Activated naive CD8-positive, alpha-beta T cell treated with anti-CD3 and anti-CD28 coated beads for 36 hours (primary cell): Measurements from ENCODE around the gene KLHDC10. TPM values are rescaled to one million over a fixed set of nuclear protein-coding genes. Genes with fewer than 3 reads are reported as not detected.
"Not testable (repeated sequence)": the region's sequence is repeated elsewhere in the genome, so short reads cannot be mapped to it uniquely, and the experiment has no call there.

Experiments
- DNase-seq: peaks from one replicate; pipeline ENCODE4 v3.0.0; 2021
- H3K27ac Mint-ChIP-seq: one replicate; pipeline ENCODE4 v1.8.0; 2022; ENCODE audit warnings: mild to moderate bottlenecking, moderate library complexity, mixed read lengths
- H3K27me3 Mint-ChIP-seq: one replicate; pipeline ENCODE4 v1.8.0; 2022; ENCODE audit warnings: mild to moderate bottlenecking, mixed read lengths
- H3K36me3 Mint-ChIP-seq: one replicate; pipeline ENCODE4 v1.8.0; 2021; ENCODE audit warnings: mild to moderate bottlenecking, mixed read lengths
- H3K4me1 Mint-ChIP-seq: one replicate; pipeline ENCODE4 v1.8.0; 2021; ENCODE audit warnings: mixed read lengths
- H3K4me3 Mint-ChIP-seq: one replicate; pipeline ENCODE4 v1.8.0; 2022; ENCODE audit warnings: mild to moderate bottlenecking, moderate library complexity, mixed read lengths
- H3K9me3 Mint-ChIP-seq: one replicate; pipeline ENCODE4 v1.8.0; 2022; ENCODE audit warnings: mixed read lengths
- total RNA-seq, 2 experiments: library from RNA; stranded (reverse); gene quantifications; one replicate each; pipeline ENCODE4 v1.2.3, GENCODE V29; 2021

Gene KLHDC10
- total RNA-seq, 2 experiments from 2014 or later = 15.3 TPM

DNA sequence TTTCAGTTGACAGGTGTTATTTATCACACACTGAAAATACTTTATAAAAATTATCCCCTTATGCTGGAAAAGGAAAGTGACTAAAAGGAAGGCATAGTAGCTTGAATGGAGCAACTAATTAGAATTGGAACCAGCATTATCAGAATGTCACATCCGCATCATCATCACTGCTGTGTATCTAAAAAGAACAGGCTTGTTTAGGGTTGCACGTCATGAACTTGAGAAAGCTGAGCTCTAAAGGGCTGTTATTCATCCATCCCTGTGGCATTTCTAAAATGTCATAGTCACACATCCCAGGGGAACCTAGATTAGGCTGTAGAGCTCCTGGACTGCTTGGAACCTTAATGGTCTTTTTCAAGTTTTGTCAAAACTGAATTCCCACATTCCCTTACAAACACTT lies 54.4 kb downstream of the KLHDC10 start:
- Mint-ChIP-seq H3K9me3 (no peaks in the 10 kb centered on the region), H3K27me3 (no peaks in the 10 kb centered on the region), H3K4me1 (no peaks in the 10 kb centered on the region), H3K36me3 (peaks cover 21% of the 10 kb centered on the region), H3K27ac (no peak overlapping the region), H3K4me3 (no peak overlapping the region)
- DNase-seq = no peak

- not testable (repeated sequence) for H3K9me3 Mint-ChIP-seq, H3K27me3 Mint-ChIP-seq, H3K27ac Mint-ChIP-seq, H3K4me3 Mint-ChIP-seq, DNase-seq, H3K4me1 Mint-ChIP-seq
- peaks cover 22% of the 10 kb centered on the region for H3K36me3 Mint-ChIP-seq
Measured at GRCh38 chr7:130126840-130127239, 56.5 kb downstream of the KLHDC10 start.

DNA sequence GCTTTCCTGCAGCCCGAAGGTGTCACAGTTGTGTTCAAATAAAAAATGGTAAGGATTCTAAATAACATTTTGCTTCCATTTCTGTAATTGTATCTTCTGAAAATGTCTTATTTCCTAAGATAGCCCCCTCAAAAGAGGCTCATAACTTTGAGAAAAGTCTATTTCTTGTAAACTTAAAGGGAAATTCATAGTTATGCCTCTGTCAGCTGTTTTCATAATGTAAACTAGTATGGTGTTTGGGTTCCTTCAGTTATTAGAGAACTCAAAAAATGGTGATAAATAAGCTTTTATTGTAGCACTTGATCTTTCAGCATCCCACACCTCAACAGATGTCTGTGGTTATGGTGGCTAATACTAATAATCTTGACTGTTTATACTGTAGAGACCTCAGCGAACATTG lies 57.1 kb downstream of the KLHDC10 start:
- Mint-ChIP-seq H3K36me3 (peaks cover 22% of the 10 kb centered on the region), H3K27me3 (no peaks in the 10 kb centered on the region)

GRCh38 chr7:130127821-130128317 lies 57.5 kb downstream of the KLHDC10 start:
- no peaks in the 10 kb centered on the region for H3K27me3 Mint-ChIP-seq
- no peak overlapping the region for H3K4me3 Mint-ChIP-seq
- no peak for DNase-seq
- H3K4me1 Mint-ChIP-seq = no peaks in the 10 kb centered on the region
- peaks cover 17% of the 10 kb centered on the region for H3K36me3 Mint-ChIP-seq
- no peak overlapping the region for H3K27ac Mint-ChIP-seq
- no peaks in the 10 kb centered on the region for H3K9me3 Mint-ChIP-seq

More for the DNA sequence above, 57.1 kb downstream of the KLHDC10 start:
- H3K27ac Mint-ChIP-seq = no peak overlapping the region
- H3K4me1 Mint-ChIP-seq = no peaks in the 10 kb centered on the region
- H3K9me3 Mint-ChIP-seq = no peaks in the 10 kb centered on the region
- no peak overlapping the region for H3K4me3 Mint-ChIP-seq
- no peak for DNase-seq

- Mint-ChIP-seq H3K4me1 (no peaks in the 10 kb centered on the region), H3K4me3 (no peak overlapping the region), H3K36me3 (peaks cover 16% of the 10 kb centered on the region), H3K9me3 (no peaks in the 10 kb centered on the region), H3K27me3 (no peaks in the 10 kb centered on the region), H3K27ac (no peak overlapping the region)
- no peak for DNase-seq
Measured at GRCh38 chr7:130129011-130129411, 58.7 kb downstream of the KLHDC10 start.

DNA sequence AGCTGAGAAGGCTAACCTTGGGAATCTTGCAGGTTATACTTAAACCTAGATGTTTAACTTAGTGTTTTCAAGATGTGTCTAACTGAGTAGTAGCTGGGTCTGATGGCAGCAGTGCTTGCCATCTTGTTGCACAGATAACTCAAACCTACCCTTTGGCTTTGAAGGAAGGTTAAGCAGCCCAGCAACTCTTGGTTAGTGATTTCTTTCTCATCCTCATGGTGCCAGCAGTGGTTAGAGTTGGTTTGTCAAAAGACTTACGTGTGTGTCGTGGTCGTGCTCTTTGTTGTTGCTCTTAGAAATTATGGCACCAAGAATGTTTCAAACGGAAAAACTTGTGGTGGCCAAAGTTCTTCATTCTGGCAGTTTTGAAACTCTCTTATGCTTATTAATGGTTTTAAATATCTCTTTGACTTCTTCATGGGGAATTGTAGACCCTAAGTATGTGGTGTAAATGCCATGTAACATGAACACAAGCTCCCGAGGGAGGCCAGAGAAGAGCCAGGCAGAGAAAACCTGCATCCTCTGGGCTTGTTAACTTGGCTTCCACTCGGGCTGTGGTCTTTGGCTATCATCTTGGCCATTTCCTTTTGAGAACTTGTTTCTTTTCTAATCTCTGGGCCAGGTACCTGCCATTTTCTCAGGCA lies 61.0 kb downstream of the KLHDC10 start:
- no peak for DNase-seq
- H3K4me3 Mint-ChIP-seq = no peak overlapping the region
- no peaks in the 10 kb centered on the region for H3K9me3 Mint-ChIP-seq
- peaks cover 20% of the 10 kb centered on the region for H3K36me3 Mint-ChIP-seq
- H3K27ac Mint-ChIP-seq = peak overlapping the region; percentile 38
- H3K27me3 Mint-ChIP-seq = no peaks in the 10 kb centered on the region
- peaks cover 7% of the 10 kb centered on the region for H3K4me1 Mint-ChIP-seq

- Mint-ChIP-seq H3K4me1 (peaks cover 7% of the 10 kb centered on the region), H3K9me3 (no peaks in the 10 kb centered on the region), H3K36me3 (peaks cover 15% of the 10 kb centered on the region), H3K4me3 (no peak overlapping the region), H3K27ac (no peak overlapping the region), H3K27me3 (no peaks in the 10 kb centered on the region)
- no peak for DNase-seq
Measured at GRCh38 chr7:130131964-130132875, 61.9 kb downstream of the KLHDC10 start.

DNA sequence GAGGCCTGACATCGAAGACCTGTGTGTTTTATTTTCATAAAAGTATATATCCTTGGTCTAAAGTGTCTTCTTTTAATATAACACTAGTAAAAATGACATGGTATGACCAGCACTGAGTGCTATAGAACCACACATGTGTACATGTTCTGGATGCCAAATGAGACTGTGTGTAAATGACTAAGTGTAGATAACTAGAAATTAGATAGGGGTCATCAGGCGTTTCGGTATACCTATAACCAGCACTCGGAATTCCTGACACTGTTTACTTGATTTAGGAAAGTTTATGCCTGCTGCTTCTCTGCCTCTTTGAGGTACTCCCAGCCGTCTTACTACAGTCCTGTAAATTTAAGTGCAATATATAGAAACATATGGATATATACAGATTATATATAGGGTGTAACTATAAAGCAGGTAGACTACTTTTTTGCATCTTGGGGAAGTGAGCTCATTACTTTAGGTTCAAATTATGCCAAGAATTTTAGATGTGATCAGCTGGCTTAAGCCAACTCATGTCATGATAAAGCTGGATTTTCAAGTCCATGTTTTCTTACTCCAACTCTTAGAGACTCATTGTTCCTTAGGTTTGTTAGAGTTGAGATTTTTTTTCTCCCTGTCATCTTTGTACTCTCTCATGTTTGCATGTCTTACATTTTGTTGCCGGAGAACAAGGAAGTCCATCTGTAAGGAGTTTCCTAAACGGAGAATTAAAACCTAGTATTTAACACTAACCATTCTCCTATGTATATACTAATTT lies 62.9 kb downstream of the KLHDC10 start:
- H3K27me3 Mint-ChIP-seq = no peaks in the 10 kb centered on the region
- no peak overlapping the region for H3K27ac Mint-ChIP-seq
- H3K4me3 Mint-ChIP-seq = no peak overlapping the region
- peaks cover 7% of the 10 kb centered on the region for H3K4me1 Mint-ChIP-seq
- H3K36me3 Mint-ChIP-seq = peaks cover 22% of the 10 kb centered on the region
- no peaks in the 10 kb centered on the region for H3K9me3 Mint-ChIP-seq
- DNase-seq = no peak

- peaks cover 7% of the 10 kb centered on the region for H3K4me1 Mint-ChIP-seq
- H3K27me3 Mint-ChIP-seq = no peaks in the 10 kb centered on the region
- no peak overlapping the region for H3K4me3 Mint-ChIP-seq
- no peaks in the 10 kb centered on the region for H3K9me3 Mint-ChIP-seq
- DNase-seq = no peak
- H3K36me3 Mint-ChIP-seq = peaks cover 19% of the 10 kb centered on the region
- H3K27ac Mint-ChIP-seq = no peak overlapping the region
Measured at GRCh38 chr7:130134106-130134636, 63.8 kb downstream of the KLHDC10 start.

- no peak overlapping the region for H3K4me3 Mint-ChIP-seq
- H3K4me1 Mint-ChIP-seq = peaks cover 7% of the 10 kb centered on the region
- no peaks in the 10 kb centered on the region for H3K27me3 Mint-ChIP-seq
- no peak for DNase-seq
- H3K9me3 Mint-ChIP-seq = no peaks in the 10 kb centered on the region
- H3K27ac Mint-ChIP-seq = no peak overlapping the region
- peaks cover 14% of the 10 kb centered on the region for H3K36me3 Mint-ChIP-seq
Measured at GRCh38 chr7:130134726-130135125, 64.4 kb downstream of the KLHDC10 start.

GRCh38 chr7:130135208-130136205 lies 65.2 kb downstream of the KLHDC10 start:
- Mint-ChIP-seq H3K27ac (no peak overlapping the region), H3K4me3 (no peak overlapping the region), H3K4me1 (peaks cover 7% of the 10 kb centered on the region), H3K9me3 (no peaks in the 10 kb centered on the region), H3K27me3 (no peaks in the 10 kb centered on the region), H3K36me3 (peaks cover 11% of the 10 kb centered on the region)
- no peak for DNase-seq

GRCh38 chr7:130136579-130137167 lies 66.3 kb downstream of the KLHDC10 start:
- Mint-ChIP-seq H3K4me3 (no peak overlapping the region), H3K27me3 (no peaks in the 10 kb centered on the region), H3K9me3 (no peaks in the 10 kb centered on the region), H3K36me3 (peaks cover 10% of the 10 kb centered on the region), H3K4me1 (peaks cover 13% of the 10 kb centered on the region), H3K27ac (no peak overlapping the region)
- no peak for DNase-seq

- peaks cover 14% of the 10 kb centered on the region for H3K4me1 Mint-ChIP-seq
- DNase-seq = no peak
- no peaks in the 10 kb centered on the region for H3K27me3 Mint-ChIP-seq
- no peak overlapping the region for H3K4me3 Mint-ChIP-seq
- H3K9me3 Mint-ChIP-seq = no peaks in the 10 kb centered on the region
- peaks cover 10% of the 10 kb centered on the region for H3K36me3 Mint-ChIP-seq
- H3K27ac Mint-ChIP-seq = no peak overlapping the region
Measured at GRCh38 chr7:130137207-130137606, 66.9 kb downstream of the KLHDC10 start.
